HG03095 (cell line): ENCODE results near the gene TMEM178B.

Experiments used
- ATAC-seq: cut with Tn5 transposase; IDR thresholded peaks from one replicate; pipeline ENCODE4 v1.9.1; 2021; ENCODE audit warnings: moderate library complexity; ENCODE audit not compliant: unreplicated experiment

TMEM178B gene

GRCh38 chr7:141415999-141416398 lies 342.1 kb downstream of the TMEM178B start:
- ATAC-seq: no peak

- no peak for ATAC-seq
Measured at GRCh38 chr7:141416650-141417270, 342.9 kb downstream of the TMEM178B start.

GRCh38 chr7:141417506-141417905 lies 343.6 kb downstream of the TMEM178B start:
- no peak for ATAC-seq

GRCh38 chr7:141418066-141418465 lies 344.2 kb downstream of the TMEM178B start:
- ATAC-seq: no peak

- no peak for ATAC-seq
Measured at GRCh38 chr7:141421306-141421705, 347.4 kb downstream of the TMEM178B start.

- ATAC-seq: no peak
Measured at GRCh38 chr7:141427134-141427533, 353.3 kb downstream of the TMEM178B start.

- ATAC-seq: no peak
Measured at GRCh38 chr7:141430455-141431139, 356.7 kb downstream of the TMEM178B start.

GRCh38 chr7:141431140-141431479 lies 357.2 kb downstream of the TMEM178B start:
- ATAC-seq: no peak

GRCh38 chr7:141431711-141432110 lies 357.8 kb downstream of the TMEM178B start:
- ATAC-seq: no peak

- ATAC-seq: no peak
Measured at GRCh38 chr7:141433698-141434097, 359.8 kb downstream of the TMEM178B start.

GRCh38 chr7:141436139-141436538 lies 362.3 kb downstream of the TMEM178B start:
- ATAC-seq: no peak

- ATAC-seq: no peak
Measured at GRCh38 chr7:141436575-141437075, 362.8 kb downstream of the TMEM178B start.

GRCh38 chr7:141439164-141439563 lies 365.3 kb downstream of the TMEM178B start:
- no peak for ATAC-seq

GRCh38 chr7:141439776-141440175 lies 365.9 kb downstream of the TMEM178B start:
- ATAC-seq: no peak

- ATAC-seq: no peak
Measured at GRCh38 chr7:141441837-141442627, 368.2 kb downstream of the TMEM178B start.

GRCh38 chr7:141442781-141443180 lies 368.9 kb downstream of the TMEM178B start:
- ATAC-seq: no peak

GRCh38 chr7:141444961-141445360 lies 371.1 kb downstream of the TMEM178B start:
- ATAC-seq: no peak

GRCh38 chr7:141451232-141451631 lies 377.4 kb downstream of the TMEM178B start:
- no peak for ATAC-seq

- ATAC-seq: no peak
Measured at GRCh38 chr7:141452911-141453310, 379.0 kb downstream of the TMEM178B start.

GRCh38 chr7:141454338-141454737 lies 380.5 kb downstream of the TMEM178B start:
- no peak for ATAC-seq

- ATAC-seq: no peak
Measured at GRCh38 chr7:141455723-141456122, 381.9 kb downstream of the TMEM178B start.

- ATAC-seq: no peak
Measured at GRCh38 chr7:141456298-141456697, 382.4 kb downstream of the TMEM178B start.
